Measurements from ENCODE around the gene TEX22.

DNA sequence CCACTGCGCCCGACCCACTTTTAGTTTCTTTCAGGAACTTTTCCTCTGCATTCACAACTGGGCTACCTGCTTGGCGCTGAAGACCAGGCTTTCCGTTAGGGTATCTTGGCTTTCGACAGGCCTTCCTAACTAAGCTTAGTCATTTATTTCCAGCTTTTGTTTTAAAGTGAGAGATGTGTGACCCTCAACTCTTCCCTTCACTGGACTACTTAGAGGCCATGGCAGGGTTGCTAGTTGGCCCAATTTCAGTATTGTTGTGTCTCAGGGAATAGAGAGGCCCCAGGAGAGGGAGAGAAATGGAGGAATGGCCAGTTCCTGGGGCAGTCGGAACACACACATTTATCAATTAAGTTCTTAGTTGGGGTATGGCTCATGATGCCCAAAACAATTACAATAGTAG is 31.7 kb downstream of the TEX22 start:
- TF ChIP-seq POLR2A (IDR thresholded peaks at IDR 0.05; ENCODE audit: low read length) (no peak), GATA1 (IDR thresholded peaks at IDR 0.05; ENCODE audit: low read depth, low read length) (no peak)
